ENCODE data around the gene FILIP1L. TPM values are rescaled to one million over a fixed set of nuclear protein-coding genes. Genes with fewer than 3 reads are reported as not detected.

Gene FILIP1L
- total RNA-seq, 1 experiment from 2014 or later: 0.07 TPM

DNA sequence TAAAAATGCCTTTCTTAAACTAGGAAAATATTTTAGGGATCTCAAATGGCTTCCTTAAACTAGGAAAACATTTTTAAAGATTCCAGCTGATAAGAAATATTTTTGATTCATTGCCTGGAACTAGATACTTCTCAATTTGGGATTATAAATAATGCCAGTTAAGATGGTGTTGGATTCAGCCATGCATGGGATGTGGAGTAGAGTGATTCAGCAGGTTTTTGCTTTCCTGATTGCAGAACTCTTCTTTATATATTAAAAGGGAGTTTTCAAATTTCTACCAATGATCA is 15.6 kb downstream of the FILIP1L start:
- no peaks in the 10 kb centered on the region for H3K27me3 Mint-ChIP-seq (ENCODE audit: low read depth)
- no peak overlapping the region for H3K56ac ChIP-seq (ENCODE audit: insufficient read length, low read depth, low read length)
- H3K4me3 Mint-ChIP-seq: no peak overlapping the region
- DNase-seq: no peak
- H3K36me3 Mint-ChIP-seq (ENCODE audit: insufficient read depth in 1 of 3, low read depth in 3 of 3): peaks cover 0 to 3% (median 0%) of the 10 kb centered on the region in 3 experiments; a peak in 2 of 7 replicates
- H3K4me1 ChIP-seq (ENCODE audit: insufficient read depth, low read length): no peaks in the 10 kb centered on the region
- H3K23me2 ChIP-seq (ENCODE audit: insufficient read length, low read depth, low read length, poor library complexity, severe bottlenecking): no peaks in the 10 kb centered on the region
- TF ChIP-seq CTCF (conservative IDR thresholded peaks at IDR 0.05): no peak
- no peak overlapping the region for H3T11ph ChIP-seq (ENCODE audit: low read length)
- H3K4ac ChIP-seq (ENCODE audit: low read depth, low read length): no peak overlapping the region
- H2BK15ac ChIP-seq (ENCODE audit: low read depth, low read length): no peak overlapping the region
- no peak overlapping the region for H3K23ac ChIP-seq (ENCODE audit: insufficient read length, low read depth, low read length)
- no peak overlapping the region for H3K27ac ChIP-seq (ENCODE audit: insufficient read length, low read depth, low read length)
- H2BK5ac ChIP-seq (ENCODE audit: insufficient read length, low read length): no peak overlapping the region
- H3K9ac ChIP-seq (ENCODE audit: extremely low read depth, insufficient read length, low read length): no peak overlapping the region
- no peaks in the 10 kb centered on the region for H4K20me1 ChIP-seq (ENCODE audit: control insufficient read depth, insufficient read depth, insufficient read length)
- H4K91ac ChIP-seq (ENCODE audit: insufficient read length, low read depth, low read length): no peak overlapping the region
- no peak overlapping the region for H4K5ac ChIP-seq (ENCODE audit: insufficient read length, low read depth, low read length)
- no peak overlapping the region for H3K4me2 ChIP-seq (ENCODE audit: insufficient read depth, insufficient read length, low read length)
- no peak overlapping the region; a peak in 1 of 7 replicates for H3K27ac Mint-ChIP-seq
- H2BK12ac ChIP-seq (ENCODE audit: insufficient read length, low read depth, low read length): no peak overlapping the region
- H3K18ac ChIP-seq (ENCODE audit: insufficient read length, low read depth, low read length): no peak overlapping the region
- no peak overlapping the region for H4K8ac ChIP-seq (replicated peaks; ENCODE audit: insufficient read length, low read depth, low read length)
- no peak overlapping the region for H2AFZ ChIP-seq (ENCODE audit: low read length)
- no peak overlapping the region for H2BK120ac ChIP-seq (ENCODE audit: low read depth, low read length, poor library complexity, severe bottlenecking)
- no peaks in the 10 kb centered on the region for H3K9me3 ChIP-seq (ENCODE audit: control insufficient read depth, low read depth, low read length)
- 0 out of 4 replicates have a peak, but pooled peaks cover 0 to 5% of the 10 kb centered on the region in 2 experiments for H3K4me1 Mint-ChIP-seq
- no peak overlapping the region for H3K14ac ChIP-seq (ENCODE audit: insufficient read depth, low read length)
- no peaks in the 10 kb centered on the region for H3K27me3 ChIP-seq (ENCODE audit: insufficient read depth, low read length)
- H2BK20ac ChIP-seq (ENCODE audit: low read depth, low read length, poor library complexity, severe bottlenecking): no peak overlapping the region
- no peaks in the 10 kb centered on the region; a peak in 1 of 5 replicates for H3K9me3 Mint-ChIP-seq
- H3K79me1 ChIP-seq (ENCODE audit: insufficient read depth, low read depth, low read length, poor library complexity, severe bottlenecking): no peaks in the 10 kb centered on the region
- no peak overlapping the region for H2AK5ac ChIP-seq (ENCODE audit: insufficient read length, low read length)
- H3K79me2 ChIP-seq (ENCODE audit: insufficient read depth, low read length): 0 out of 2 replicates have a peak, but pooled peaks cover 2% of the 10 kb centered on the region
